Skeletal muscle cell (primary cell): ENCODE results near the gene ZFP69.

ENCODE experiments used
- DNase-seq: peaks from one replicate; pipeline ENCODE4 v3.0.0-alpha.2; 2010; ENCODE audit warnings: low read depth
- H3K4me3 ChIP-seq: 2 replicates; pipeline ENCODE4 v1.5.1; 2011; ENCODE audit warnings: low read depth, mild to moderate bottlenecking, control low read depth, low read length, moderate library complexity

ZFP69 gene

GRCh38 chr1:40476924-40477677, at the start of gene ZFP69:
TSS of gene ZFP69 (plus strand) at chr1:40477290. CDS start at chr1:40479362, 2,072 bp downstream.
- DNase-seq, result no peak
- peak within 1 kb of the TSS; percentile 70 for H3K4me3 ChIP-seq

GRCh38 chr1:40431385-40431784, 45.7 kb upstream of the ZFP69 start:
- DNase-seq, result no peak
- no peak overlapping the region for H3K4me3 ChIP-seq

GRCh38 chr1:40432644-40433390, 44.3 kb upstream of the ZFP69 start:
- DNase-seq, result no peak
- H3K4me3 ChIP-seq, result no peak overlapping the region

GRCh38 chr1:40435471-40435870, 41.6 kb upstream of the ZFP69 start:
- DNase-seq, result no peak
- no peak overlapping the region for H3K4me3 ChIP-seq

- no peak for DNase-seq
- H3K4me3 ChIP-seq, result no peak overlapping the region
These were observed 41.2 kb upstream of the ZFP69 start for GRCh38 chr1:40435876-40436275.

- DNase-seq, result no peak
These were observed 38.6 kb upstream of the ZFP69 start for GRCh38 chr1:40438391-40439015.

GRCh38 chr1:40439247-40439646, 37.8 kb upstream of the ZFP69 start:
- DNase-seq, result no peak

More at GRCh38 chr1:40438391-40439015, 38.6 kb upstream of the ZFP69 start:
- no peak overlapping the region for H3K4me3 ChIP-seq

GRCh38 chr1:40449684-40450494, 27.2 kb upstream of the ZFP69 start, which contains the start of gene ZFP69B:
TSS of gene ZFP69B (plus strand) at chr1:40450476. CDS start at chr1:40450962, 486 bp downstream.
- H3K4me3 ChIP-seq, result peak within 1 kb of the TSS; percentile 78
- DNase-seq, result peak; percentile 77

More at GRCh38 chr1:40439247-40439646, 37.8 kb upstream of the ZFP69 start:
- no peak overlapping the region for H3K4me3 ChIP-seq

- DNase-seq, result peak; percentile 60
These were observed 26.4 kb upstream of the ZFP69 start for GRCh38 chr1:40450495-40451237.

GRCh38 chr1:40451238-40451585, 25.9 kb upstream of the ZFP69 start:
- peak overlapping the region; percentile 78 for H3K4me3 ChIP-seq
- no peak for DNase-seq

More at GRCh38 chr1:40450495-40451237, 26.4 kb upstream of the ZFP69 start:
- H3K4me3 ChIP-seq, result peak overlapping the region; percentile 78

GRCh38 chr1:40454873-40455272, 22.2 kb upstream of the ZFP69 start:
- H3K4me3 ChIP-seq, result no peak overlapping the region
- no peak for DNase-seq

GRCh38 chr1:40462956-40463590, 14.0 kb upstream of the ZFP69 start:
- DNase-seq, result no peak
- no peak overlapping the region for H3K4me3 ChIP-seq

- no peak overlapping the region for H3K4me3 ChIP-seq
These were observed 7.8 kb upstream of the ZFP69 start for GRCh38 chr1:40469327-40469726.

GRCh38 chr1:40475268-40475667, 1.8 kb upstream of the ZFP69 start:
- no peak overlapping the region for H3K4me3 ChIP-seq
- DNase-seq, result no peak

More at GRCh38 chr1:40469327-40469726, 7.8 kb upstream of the ZFP69 start:
- DNase-seq, result no peak

GRCh38 chr1:40477678-40478053, 576 bp downstream of the ZFP69 start:
- no peak for DNase-seq
- peak overlapping the region; percentile 70 for H3K4me3 ChIP-seq

GRCh38 chr1:40478276-40478675, 1.2 kb downstream of the ZFP69 start:
- no peak for DNase-seq
- H3K4me3 ChIP-seq, result peak overlapping the region; percentile 70

GRCh38 chr1:40479156-40479555, 2.1 kb downstream of the ZFP69 start:
- DNase-seq, result no peak
- H3K4me3 ChIP-seq, result no peak overlapping the region

GRCh38 chr1:40495315-40495903, 18.3 kb downstream of the ZFP69 start:
- no peak for DNase-seq
- no peak overlapping the region for H3K4me3 ChIP-seq
